Mucosa of stomach (tissue), 1 donor: Measurements from ENCODE around the gene STEAP3.

Experiments used
- H3K27me3 ChIP-seq: one replicate; pipeline ENCODE4 v1.7.0; 2013; ENCODE audit warnings: mild to moderate bottlenecking, low read length; ENCODE audit not compliant: control insufficient read depth, insufficient read depth
- H3K36me3 ChIP-seq: one replicate; pipeline ENCODE4 v1.7.0; 2013; ENCODE audit warnings: low read length; ENCODE audit not compliant: control insufficient read depth, insufficient read depth
- H3K4me1 ChIP-seq: one replicate; pipeline ENCODE4 v1.7.0; 2013; ENCODE audit warnings: mild to moderate bottlenecking, low read length; ENCODE audit not compliant: control insufficient read depth, insufficient read depth
- H3K4me3 ChIP-seq: one replicate; pipeline ENCODE4 v1.7.0; 2013; ENCODE audit warnings: low read length
- H3K9ac ChIP-seq: one replicate; pipeline ENCODE4 v1.7.0; 2013; ENCODE audit warnings: mild to moderate bottlenecking, low read length, moderate library complexity
- H3K9me3 ChIP-seq: one replicate; pipeline ENCODE4 v1.7.0; 2013; ENCODE audit warnings: mild to moderate bottlenecking, low read length, moderate library complexity; ENCODE audit not compliant: control insufficient read depth
- donor health status: Pancreatic carcinoma.

Gene STEAP3

GRCh38 chr2:119252186-119253113 is 28.8 kb downstream of the STEAP3 start:
- no peaks in the 10 kb centered on the region for H3K9me3 ChIP-seq
- H3K4me1 ChIP-seq = peaks cover 6% of the 10 kb centered on the region
- no peak overlapping the region for H3K9ac ChIP-seq
- H3K4me3 ChIP-seq = no peak overlapping the region
- H3K36me3 ChIP-seq = no peaks in the 10 kb centered on the region
- H3K27me3 ChIP-seq = no peaks in the 10 kb centered on the region

GRCh38 chr2:119253114-119253702 is 29.6 kb downstream of the STEAP3 start:
- Histone ChIP-seq H3K4me3 (no peak overlapping the region), H3K36me3 (no peaks in the 10 kb centered on the region), H3K9me3 (no peaks in the 10 kb centered on the region), H3K27me3 (no peaks in the 10 kb centered on the region), H3K9ac (no peak overlapping the region), H3K4me1 (peaks cover 6% of the 10 kb centered on the region)

GRCh38 chr2:119253760-119254600 is 30.3 kb downstream of the STEAP3 start:
- no peaks in the 10 kb centered on the region for H3K9me3 ChIP-seq
- no peaks in the 10 kb centered on the region for H3K27me3 ChIP-seq
- no peaks in the 10 kb centered on the region for H3K36me3 ChIP-seq
- H3K4me3 ChIP-seq = no peak overlapping the region
- H3K4me1 ChIP-seq = peaks cover 6% of the 10 kb centered on the region
- no peak overlapping the region for H3K9ac ChIP-seq

- no peaks in the 10 kb centered on the region for H3K27me3 ChIP-seq
- H3K4me1 ChIP-seq = peaks cover 6% of the 10 kb centered on the region
- H3K4me3 ChIP-seq = no peak overlapping the region
- no peak overlapping the region for H3K9ac ChIP-seq
- no peaks in the 10 kb centered on the region for H3K9me3 ChIP-seq
- H3K36me3 ChIP-seq = no peaks in the 10 kb centered on the region
Observed at GRCh38 chr2:119254601-119255080, 31.0 kb downstream of the STEAP3 start.

GRCh38 chr2:119255760-119256581 is 32.3 kb downstream of the STEAP3 start:
- Histone ChIP-seq H3K4me3 (no peak overlapping the region), H3K9ac (no peak overlapping the region), H3K4me1 (peaks cover 6% of the 10 kb centered on the region), H3K27me3 (no peaks in the 10 kb centered on the region), H3K36me3 (no peaks in the 10 kb centered on the region), H3K9me3 (no peaks in the 10 kb centered on the region)

GRCh38 chr2:119256582-119256921 is 32.9 kb downstream of the STEAP3 start:
- Histone ChIP-seq H3K9me3 (no peaks in the 10 kb centered on the region), H3K27me3 (no peaks in the 10 kb centered on the region), H3K36me3 (no peaks in the 10 kb centered on the region), H3K9ac (no peak overlapping the region), H3K4me3 (no peak overlapping the region), H3K4me1 (peaks cover 6% of the 10 kb centered on the region)

GRCh38 chr2:119257198-119257597 is 33.6 kb downstream of the STEAP3 start:
- H3K9me3 ChIP-seq = no peaks in the 10 kb centered on the region

GRCh38 chr2:119259296-119259860 is 35.7 kb downstream of the STEAP3 start:
- H3K9me3 ChIP-seq = no peaks in the 10 kb centered on the region
- H3K36me3 ChIP-seq = no peaks in the 10 kb centered on the region
- H3K9ac ChIP-seq = no peak overlapping the region
- no peaks in the 10 kb centered on the region for H3K27me3 ChIP-seq
- no peak overlapping the region for H3K4me3 ChIP-seq
- H3K4me1 ChIP-seq = peaks cover 6% of the 10 kb centered on the region

More at GRCh38 chr2:119257198-119257597, 33.6 kb downstream of the STEAP3 start:
- no peaks in the 10 kb centered on the region for H3K27me3 ChIP-seq
- no peaks in the 10 kb centered on the region for H3K36me3 ChIP-seq
- no peak overlapping the region for H3K9ac ChIP-seq
- peaks cover 6% of the 10 kb centered on the region for H3K4me1 ChIP-seq
- no peak overlapping the region for H3K4me3 ChIP-seq

GRCh38 chr2:119260646-119261492 is 37.2 kb downstream of the STEAP3 start:
- Histone ChIP-seq H3K9me3 (no peaks in the 10 kb centered on the region), H3K27me3 (no peaks in the 10 kb centered on the region), H3K4me3 (no peak overlapping the region), H3K4me1 (no peaks in the 10 kb centered on the region), H3K9ac (no peak overlapping the region), H3K36me3 (no peaks in the 10 kb centered on the region)

GRCh38 chr2:119261493-119262225 is 38.0 kb downstream of the STEAP3 start:
- H3K9ac ChIP-seq = no peak overlapping the region
- no peaks in the 10 kb centered on the region for H3K36me3 ChIP-seq
- no peaks in the 10 kb centered on the region for H3K27me3 ChIP-seq
- no peaks in the 10 kb centered on the region for H3K9me3 ChIP-seq
- no peak overlapping the region for H3K4me3 ChIP-seq
- H3K4me1 ChIP-seq = no peaks in the 10 kb centered on the region
